HL-60/S4 treated with retinoic acid at 250 ng/mL for 4 days and 3 days (cell line): ENCODE measurements around the gene C4BPB.

Experiments used
- in situ Hi-C: fragments of 300-500 bp; cut with MboI; formaldehyde crosslinking; loops from 2 replicates; pipeline ENCODE4 v1.7.0; 2022; ENCODE audit warnings: low sequenced_read_pairs

The C4BPB gene

DNA sequence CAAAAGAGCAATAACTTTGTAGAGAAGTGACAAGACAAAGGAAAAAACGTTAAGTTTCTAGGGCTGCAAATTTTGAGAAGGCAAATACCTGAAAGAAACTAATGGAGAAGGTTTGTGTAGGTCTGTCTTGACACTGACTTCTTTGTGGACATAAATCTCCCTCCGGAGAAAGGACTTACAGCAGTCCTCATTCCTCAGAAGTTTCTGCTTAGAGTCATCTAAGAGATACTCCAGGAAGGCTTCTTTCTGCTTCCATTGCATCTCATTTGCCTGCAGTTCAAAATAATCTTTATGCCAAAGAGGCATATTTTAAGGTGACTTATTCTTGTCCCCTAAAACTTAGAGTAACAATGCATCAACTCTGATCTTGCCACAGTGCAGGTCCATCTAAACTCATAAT, 4.4 kb upstream of the C4BPB start:
- in situ Hi-C loops, result no loop called here

DNA sequence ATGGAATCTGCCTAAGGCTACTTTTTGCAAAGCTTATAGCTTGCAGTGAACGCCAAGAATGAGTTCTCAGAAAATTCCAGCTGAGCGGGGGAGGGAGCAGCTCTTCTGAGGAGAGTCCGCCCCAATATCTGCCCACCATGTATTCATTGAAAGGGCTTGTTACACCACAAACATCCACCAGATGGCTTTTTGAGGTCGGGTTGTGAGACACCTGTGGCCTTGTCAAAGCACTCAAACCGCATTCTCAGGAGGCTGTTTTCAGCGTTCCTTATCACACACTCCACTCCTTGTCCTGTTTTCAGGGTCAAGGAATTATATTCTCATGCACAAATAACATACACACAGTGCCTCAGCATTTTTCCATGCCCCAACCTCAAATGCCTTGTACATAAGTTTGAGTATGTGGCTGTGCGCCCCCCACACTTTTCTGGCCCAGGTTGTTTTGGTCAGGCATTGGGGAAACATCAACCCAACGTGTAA, 3.9 kb upstream of the C4BPB start:
- in situ Hi-C loops, result no loop called here

DNA sequence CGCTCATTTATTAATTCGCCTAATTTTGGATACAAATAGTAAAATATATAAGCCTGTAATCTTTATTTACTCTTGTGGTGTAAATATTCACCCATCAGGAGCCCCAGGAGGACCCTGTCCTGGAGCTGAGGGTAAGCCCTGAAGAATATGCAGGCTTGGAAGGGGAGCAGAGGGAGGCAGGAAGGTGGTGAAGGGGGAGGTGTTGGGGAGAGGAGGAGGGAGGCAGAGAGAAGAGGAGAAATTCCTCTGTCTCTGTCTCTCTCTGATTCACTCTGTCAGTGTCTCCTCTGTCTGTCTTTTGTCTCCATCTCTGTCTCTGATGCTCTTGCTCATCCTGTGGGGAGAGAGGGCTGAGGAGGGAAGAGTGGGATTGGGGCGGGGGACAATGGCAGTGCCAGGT, 2.8 kb upstream of the C4BPB start:
- in situ Hi-C loops, result no loop called here

DNA sequence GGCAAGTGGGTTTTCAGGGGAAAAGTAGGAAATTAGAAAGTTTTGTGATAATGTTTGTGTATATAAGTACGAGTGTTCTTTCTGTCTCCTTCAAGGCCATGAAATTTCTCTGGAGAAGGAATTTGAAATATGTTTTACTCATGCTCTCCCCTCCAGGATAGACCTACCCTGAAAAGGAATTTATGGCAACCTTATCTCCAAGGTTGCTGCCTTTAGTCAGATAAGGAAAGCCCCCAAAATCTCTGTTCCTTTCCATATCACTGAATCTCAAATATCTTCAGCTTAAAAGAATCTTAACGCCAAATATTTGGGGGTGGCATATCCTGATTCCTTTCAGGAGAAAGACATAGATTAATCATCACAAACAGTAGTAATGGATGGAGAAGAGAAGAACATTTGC, 499 bp upstream of the C4BPB start:
- in situ Hi-C loops, result no loop called here

DNA sequence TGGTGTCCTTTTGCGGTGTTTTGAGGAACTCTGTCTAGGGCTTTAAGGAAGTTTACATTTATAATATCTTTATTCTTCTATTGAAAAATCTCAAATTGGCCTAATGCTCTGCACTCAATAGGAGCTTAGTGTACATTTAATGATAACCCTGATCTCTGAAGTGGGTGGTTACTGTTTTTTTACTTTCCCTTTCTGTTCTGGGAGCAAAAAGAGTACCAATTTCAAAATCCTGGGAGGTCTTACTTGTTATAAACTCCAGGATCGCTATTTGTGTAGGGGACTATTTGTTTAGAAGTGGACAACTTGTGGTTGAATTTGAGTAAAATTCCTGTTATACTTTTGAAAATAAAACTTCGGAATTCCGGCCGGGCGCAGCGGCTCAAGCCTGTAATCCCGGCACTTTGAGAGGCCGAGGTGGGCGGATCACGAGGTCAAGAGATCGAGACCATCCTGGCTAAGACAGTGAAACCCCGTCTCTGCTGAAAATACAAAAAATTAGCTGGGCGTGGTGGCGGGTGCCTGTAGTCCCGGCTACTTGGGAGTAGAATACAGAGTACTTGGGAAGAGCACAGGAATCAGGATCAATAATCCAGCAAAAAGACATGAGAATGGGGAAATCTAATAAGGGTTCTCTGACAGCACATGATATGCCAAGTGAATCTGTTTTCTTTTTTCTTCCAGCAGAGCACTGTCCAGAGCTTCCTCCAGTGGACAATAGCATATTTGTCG, 1.1 kb downstream of the C4BPB start:
- in situ Hi-C loops, result no loop called here

DNA sequence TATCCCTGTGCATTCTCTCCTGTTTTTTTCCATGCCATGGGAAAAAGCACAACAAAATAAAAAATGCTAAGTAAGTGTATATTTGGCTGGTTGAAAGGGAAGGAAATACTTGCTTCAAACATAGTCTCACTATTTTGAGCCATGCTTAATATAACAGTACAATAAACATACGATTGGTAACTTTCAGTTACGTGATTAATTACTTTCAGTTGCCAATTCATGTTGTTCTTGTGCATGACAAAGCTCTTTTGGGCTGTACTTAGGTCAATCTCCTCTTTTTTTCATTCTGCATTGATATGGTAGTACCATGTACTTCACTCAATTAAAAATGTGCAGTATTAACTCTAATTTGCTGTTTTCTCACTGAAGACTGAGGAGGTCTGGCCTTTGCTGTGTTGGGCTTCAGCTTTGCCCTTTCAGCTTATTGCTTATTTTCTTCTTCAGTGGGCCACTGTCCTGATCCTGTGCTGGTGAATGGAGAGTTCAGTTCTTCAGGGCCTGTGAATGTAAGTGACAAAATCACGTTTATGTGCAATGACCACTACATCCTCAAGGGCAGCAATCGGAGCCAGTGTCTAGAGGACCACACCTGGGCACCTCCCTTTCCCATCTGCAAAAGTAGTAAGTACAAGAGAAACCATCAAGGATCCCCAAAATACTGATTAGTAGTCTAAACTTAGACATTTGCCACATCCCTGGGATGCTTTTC, 2.7 kb downstream of the C4BPB start:
- in situ Hi-C loops, result no loop called here

DNA sequence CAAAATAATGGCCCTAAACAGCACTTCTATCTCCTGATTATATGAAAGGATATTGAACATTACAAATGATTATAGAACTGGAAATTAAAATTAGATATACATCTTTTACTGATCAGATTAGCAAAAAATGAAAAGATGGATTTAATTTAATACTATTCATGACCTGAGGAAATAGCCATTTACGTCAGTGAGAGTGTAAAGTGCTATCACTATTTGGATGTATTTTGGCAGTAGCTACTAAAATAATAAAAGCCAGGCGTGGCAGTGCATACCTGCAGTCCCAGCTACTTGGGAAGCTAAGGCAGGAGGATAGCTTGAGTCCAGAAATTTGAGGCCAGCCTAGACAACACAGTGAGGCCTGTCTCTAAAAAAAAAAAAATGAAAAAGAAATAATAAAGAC, 5.3 kb downstream of the C4BPB start:
- in situ Hi-C loops, result no loop called here

DNA sequence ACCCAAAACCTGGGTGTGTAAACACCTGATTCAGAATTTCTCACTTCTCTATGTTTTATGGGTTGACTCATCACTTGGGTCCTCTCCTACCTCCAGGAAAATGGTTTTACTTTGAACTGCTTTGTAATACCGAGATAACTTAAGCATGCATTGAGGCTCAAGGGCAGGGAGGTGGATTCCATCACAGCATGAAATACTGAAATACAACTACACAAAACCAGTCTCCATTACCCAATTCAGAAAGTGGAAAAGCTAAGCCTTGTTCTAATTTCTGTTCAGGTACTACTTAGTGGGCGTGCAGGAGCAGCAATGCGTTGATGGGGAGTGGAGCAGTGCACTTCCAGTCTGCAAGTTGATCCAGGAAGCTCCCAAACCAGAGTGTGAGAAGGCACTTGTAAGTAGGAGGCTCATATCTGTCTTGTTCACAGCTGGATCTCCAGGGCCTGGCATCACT, 9.2 kb downstream of the C4BPB start:
- in situ Hi-C loops, result no loop called here

DNA sequence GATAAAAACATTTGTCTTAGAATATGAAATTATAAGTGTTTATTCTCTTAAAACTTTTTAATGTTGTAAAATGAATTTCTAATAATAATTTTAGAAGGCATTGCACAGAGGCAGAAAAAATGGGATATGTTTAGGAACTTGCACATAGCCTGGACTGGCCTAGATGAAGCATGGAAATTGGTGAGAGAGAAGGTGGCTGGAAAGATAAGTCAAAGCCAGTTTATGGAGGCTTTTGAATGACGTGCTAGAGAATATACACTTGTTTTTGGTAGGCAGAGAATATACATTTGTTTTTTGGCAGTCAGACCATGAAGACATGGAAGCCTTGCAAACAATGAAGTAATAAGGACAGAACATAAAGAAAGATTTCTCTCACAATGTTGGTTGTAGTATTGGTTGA, 13.1 kb downstream of the C4BPB start:
- in situ Hi-C loops, result no loop called here

DNA sequence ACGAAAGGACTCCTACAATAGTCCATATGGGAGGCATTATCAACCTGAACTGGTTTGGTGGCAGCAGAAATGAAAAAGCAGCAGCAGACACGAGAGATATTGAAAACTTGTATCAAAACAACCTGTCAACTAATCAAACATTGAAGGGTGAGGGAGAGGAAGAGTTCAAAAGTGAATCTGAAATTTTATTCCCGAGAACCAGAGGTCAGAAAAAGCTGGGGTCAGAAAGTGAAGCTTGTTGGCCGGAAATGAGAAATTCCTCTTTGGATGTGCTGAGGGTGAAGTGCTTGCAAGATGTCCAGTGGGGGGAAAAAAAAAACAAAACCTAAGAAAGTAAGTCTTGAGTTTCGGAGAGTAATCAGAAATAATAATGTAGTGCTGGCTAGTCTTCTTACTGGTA, 13.5 kb downstream of the C4BPB start:
- in situ Hi-C loops, result no loop called here

DNA sequence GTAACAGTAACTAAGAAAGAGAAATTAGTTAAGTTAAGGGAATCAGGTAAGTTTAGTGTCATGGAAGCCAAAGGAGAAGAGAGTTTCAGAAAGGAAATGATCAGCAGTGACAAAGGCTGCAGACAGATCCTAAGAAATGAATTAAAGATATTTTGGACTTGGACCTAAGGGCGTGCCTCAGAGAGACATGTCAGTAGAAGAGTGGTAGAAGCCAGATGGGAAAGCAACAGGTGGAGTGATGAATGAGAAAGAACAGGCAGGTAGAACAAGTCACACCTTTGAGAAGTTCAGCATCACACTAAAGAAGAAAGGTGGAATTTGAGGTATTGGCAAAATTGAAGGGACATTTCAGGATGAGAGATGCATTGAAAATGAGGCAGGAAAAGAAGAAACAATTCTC, 14.0 kb downstream of the C4BPB start:
- in situ Hi-C loops, result no loop called here

DNA sequence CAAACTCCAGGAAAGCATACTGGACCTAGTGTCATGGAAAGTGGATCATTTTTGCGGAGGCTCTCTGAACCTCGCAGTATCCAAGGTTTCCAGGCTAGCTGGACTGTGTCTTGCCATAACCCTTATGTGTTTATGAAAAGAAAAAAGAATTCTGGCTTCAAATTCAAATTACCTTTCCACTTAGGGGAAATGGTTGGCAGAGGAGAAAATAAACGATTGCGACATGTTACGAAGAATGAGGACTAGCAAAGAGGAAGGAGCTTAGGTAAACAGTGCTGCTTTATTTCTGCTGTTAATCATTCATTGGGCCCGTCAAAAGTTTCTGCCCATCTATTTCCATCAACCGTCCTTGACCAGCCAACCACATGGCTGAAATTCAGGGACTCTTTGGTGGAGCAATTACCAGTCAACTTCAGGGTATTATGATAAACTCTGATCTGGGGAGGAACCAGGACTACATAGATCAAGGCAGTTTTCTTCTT, 15.3 kb downstream of the C4BPB start, which contains the start of gene C4BPA:
C4BPA (plus strand) TSS at position 342 of the 482 bp plus-strand sequence. CDS start 8,793 bp downstream, outside the sequence.
- in situ Hi-C loops, result no loop called here

DNA sequence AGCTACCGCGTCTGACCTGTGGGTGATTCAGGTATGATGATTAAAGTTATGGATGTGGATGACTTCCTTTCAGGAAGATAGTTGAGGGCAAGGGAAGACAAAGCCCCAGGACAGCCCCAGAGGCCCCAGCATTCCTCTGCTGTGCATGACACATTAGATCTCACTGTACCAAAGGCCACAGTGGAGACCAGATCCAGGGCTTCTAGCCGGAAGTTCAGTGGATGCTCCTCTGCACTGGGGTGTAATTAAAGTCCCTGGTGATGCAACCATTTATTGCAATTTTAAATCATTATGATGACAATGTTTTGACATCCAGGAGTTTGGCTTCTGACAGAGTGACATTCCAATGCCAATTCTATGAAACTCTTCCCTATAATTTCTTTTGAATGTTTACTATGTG, 20.3 kb downstream of the C4BPB start:
- in situ Hi-C loops, result no loop called here

DNA sequence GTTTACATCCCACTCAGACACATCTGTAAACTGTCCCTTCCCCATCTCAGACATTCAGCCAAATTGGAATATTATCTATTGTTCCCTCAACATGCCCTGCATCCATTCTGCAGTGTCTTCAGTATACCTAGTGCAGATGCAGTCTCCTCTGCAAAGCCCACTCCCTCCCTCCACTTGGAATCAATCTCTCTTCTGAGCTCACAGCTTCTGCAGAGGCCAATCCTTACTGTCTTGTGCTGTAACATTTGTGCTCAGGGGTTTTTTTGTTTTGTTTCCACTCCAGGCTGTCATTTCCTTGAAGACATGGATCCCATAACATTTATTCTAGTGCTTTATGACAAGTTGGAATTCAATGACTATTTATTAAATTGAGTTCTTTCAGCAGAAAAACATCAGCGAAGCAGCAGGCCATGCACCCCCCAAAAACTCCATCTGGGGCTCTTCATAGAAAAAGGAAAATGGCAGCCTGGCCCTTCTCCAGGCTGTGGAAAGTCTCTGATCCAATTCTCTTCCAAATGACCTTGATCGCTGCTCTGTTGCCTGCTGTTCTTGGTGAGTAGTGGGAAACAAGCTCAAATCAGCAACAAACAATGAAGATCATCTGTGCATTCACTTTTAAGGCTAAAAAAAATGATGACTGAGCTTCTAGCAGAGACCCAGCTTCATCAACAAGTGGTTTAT, 24.1 kb downstream of the C4BPB start:
- in situ Hi-C loops, result no loop called here

DNA sequence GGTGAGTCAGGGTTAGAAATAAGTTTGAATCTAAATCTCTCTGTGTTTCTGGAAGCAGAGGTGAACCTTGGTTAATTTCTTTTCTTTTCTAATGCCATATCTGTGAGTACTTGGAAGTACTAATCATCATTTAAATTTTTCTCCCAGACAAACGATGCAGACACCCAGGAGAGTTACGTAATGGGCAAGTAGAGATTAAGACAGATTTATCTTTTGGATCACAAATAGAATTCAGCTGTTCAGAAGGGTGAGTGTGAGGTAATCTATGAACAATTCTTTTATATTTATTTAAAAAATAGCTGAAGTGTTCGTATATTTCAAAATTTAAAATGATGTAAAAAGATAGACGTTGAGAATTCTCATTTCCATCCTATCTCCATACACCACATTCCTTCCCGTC, 26.6 kb downstream of the C4BPB start:
- in situ Hi-C loops, result no loop called here

DNA sequence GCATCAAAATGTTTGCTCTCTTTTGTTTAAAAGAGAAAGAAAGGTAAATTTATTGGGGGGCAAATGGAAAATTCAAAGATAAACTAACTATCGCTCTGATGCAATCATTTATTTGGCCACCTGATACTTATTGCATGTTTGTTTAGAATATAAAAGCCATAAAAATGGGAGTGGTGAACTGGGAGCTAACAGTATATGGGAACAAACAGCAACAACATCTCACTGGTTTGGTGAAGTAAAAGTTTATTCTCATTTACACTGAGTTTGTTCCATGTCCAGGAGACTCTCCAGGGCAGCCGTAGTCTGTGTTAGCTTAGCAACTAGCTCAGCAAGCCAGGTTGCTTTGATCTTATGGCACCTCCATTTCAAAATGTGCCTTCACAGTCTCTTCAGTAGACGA, 35.7 kb downstream of the C4BPB start:
- in situ Hi-C loops, result no loop called here

DNA sequence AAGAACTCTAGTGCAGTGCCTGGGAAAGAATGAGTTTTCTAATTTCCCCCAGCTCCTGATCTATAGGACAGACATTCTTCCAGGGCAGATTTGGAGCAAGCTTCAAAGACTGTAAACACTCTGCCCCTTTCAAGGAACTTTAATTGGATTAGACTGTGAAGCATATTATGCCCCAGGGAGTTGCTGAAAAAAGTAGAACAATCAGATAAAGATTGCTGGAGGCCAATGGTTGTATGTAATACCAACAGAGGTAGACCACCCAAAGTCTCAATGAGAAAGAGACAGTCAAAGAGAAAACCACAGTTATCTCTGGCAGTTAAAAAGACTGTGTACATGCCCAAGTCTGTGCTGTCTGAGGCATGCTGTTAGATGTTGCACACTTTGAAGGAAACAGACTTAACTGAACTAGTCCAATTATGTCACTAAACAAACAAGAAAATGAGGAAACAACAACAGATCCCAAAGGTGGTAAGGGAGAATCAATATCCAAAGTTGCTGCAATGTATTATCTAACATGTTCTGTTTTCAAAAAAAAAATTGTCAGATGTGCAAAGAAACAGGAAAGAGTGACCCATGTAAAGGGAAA, 39.8 kb downstream of the C4BPB start:
- in situ Hi-C loops, result no loop called here

DNA sequence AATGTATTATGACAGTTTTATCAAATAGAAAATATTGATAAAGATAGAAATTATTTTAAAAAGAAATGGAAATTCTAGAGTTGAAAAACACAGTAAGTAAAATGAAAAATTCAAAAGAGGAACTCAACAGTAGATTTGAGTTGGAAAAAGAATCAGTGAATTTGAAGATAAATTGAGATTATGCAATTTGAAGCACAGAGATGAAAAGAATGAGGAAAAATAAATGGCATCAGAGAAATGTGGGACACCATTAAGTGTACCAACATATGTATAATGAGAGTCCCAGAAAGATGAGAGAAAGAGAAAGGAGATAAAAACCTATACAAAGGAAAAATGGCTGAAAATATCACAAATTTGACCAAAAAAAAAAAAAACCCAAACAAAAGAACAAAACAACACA, 40.4 kb downstream of the C4BPB start:
- in situ Hi-C loops, result no loop called here

DNA sequence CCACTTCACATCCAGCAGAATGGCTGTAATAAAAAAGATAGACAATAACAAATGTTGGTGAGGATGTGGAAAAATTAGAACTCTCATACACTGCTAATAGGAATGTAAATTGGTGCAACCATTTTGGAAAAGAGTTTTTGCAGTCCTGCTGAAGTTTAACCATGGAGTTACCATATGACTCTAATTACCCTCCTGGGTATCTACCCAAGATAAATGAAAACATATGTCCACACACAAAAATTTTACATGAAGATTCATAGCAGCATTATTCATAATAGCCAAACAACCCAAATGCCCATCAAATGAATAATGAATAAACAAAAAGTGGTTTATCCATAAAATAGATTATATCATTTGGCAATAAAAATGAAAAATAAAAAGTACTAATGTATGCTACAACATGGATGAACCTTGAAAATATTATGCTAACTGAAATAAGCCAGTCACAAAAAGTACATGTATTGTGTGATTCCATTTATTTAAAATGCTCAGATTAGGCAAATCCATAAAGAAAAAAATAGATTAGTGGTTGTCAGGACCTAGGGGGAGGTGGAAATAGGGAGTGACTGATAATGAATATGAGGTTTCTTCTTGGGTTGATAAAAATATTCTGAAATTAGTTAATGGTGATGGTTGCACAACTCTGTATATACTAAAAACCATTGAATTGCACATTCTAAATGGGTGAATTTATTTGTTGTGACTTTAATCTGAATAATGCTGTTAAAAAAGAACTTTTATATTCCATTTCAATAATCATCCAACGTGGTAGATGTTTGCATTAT, 41.8 kb downstream of the C4BPB start:
- in situ Hi-C loops, result no loop called here

DNA sequence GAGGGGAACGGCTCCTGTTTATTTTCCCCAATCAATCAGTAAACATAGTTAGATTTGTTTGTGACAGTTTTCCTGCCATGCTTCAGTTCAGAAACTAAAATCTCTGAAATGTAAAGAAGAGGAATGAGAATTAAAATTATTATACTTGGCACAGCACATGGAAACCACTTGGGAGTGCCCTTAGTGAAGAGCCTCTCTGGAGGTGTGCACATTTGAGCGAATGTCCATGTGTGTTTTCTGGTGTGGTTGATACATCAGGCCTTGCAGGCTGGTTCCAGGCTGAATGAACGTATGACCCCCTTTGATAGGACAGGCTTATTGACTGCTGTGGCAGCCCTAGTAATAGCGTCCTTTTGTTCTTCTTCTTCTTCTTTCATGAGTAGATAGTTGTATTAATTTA, 42.5 kb downstream of the C4BPB start:
- in situ Hi-C loops, result no loop called here
